HepG2 (cell line): ENCODE results near the gene KRI1. TPM values are rescaled to one million over a fixed set of nuclear protein-coding genes. Genes with fewer than 3 reads are reported as not detected.

Experiments
- ARID2 ChIP-seq: sonication (generic); formaldehyde crosslinking; IDR thresholded peaks from 2 replicates; pipeline ENCODE4 v1.8.1; 2022; ENCODE audit warnings: mild to moderate bottlenecking, missing genetic modification reagents, borderline replicate concordance
- CAMTA2 ChIP-seq: sonication (generic); formaldehyde crosslinking; IDR thresholded peaks from 2 replicates; pipeline ENCODE4 v1.4.0; 2020; ENCODE audit warnings: mild to moderate bottlenecking, missing genetic modification reagents, borderline replicate concordance
- EED ChIP-seq: sonication (generic); formaldehyde crosslinking; IDR thresholded peaks from 2 replicates; pipeline ENCODE4 v1.5.0; 2020; ENCODE audit warnings: mild to moderate bottlenecking, missing genetic modification reagents
- ELF4 ChIP-seq: sonication (generic); formaldehyde crosslinking; IDR thresholded peaks from 2 replicates; pipeline ENCODE4 v1.5.0; 2020; ENCODE audit warnings: missing genetic modification reagents, mild to moderate bottlenecking, moderate library complexity, borderline replicate concordance
- FOXA1 ChIP-seq, 2 experiments: fragments of 450-650 bp in 1 of 2; sonication (generic) in 1 of 2; formaldehyde crosslinking in 1 of 2; IDR thresholded peaks; 2 replicates each; pipeline versions ENCODE4 v1.4.0 to v1.6.1; 2016 to 2020; ENCODE audit warnings: missing genetic modification reagents in 1 of 2
- GTF2F1 ChIP-seq: fragments of 150-350 bp; IDR thresholded peaks from 2 replicates; pipeline ENCODE4 v1.6.1; 2014; ENCODE audit warnings: low read length
- HOXA9 ChIP-seq: sonication (generic); formaldehyde crosslinking; IDR thresholded peaks from 2 replicates; pipeline ENCODE4 v1.8.1; 2022; ENCODE audit warnings: missing genetic modification reagents, mild to moderate bottlenecking, moderate library complexity, borderline replicate concordance
- PLRG1 ChIP-seq: fragments of 450-650 bp; conservative IDR thresholded peaks from 2 replicates; pipeline ENCODE4 v1.6.1; 2016
- RBAK ChIP-seq: sonication (generic); formaldehyde crosslinking; IDR thresholded peaks from 2 replicates; pipeline ENCODE4 v1.5.1; 2020; ENCODE audit warnings: mild to moderate bottlenecking, missing genetic modification reagents
- SRF ChIP-seq: IDR thresholded peaks from 2 replicates; pipeline ENCODE4 v1.6.1; 2011; ENCODE audit warnings: mild to moderate bottlenecking, low read depth, low read length, moderate library complexity
- SRSF4 ChIP-seq: fragments of 200-400 bp; formaldehyde crosslinking; IDR thresholded peaks from one replicate; pipeline ENCODE4 v1.6.1; 2018; ENCODE audit warnings: mild to moderate bottlenecking, low read depth, low read length, moderate library complexity; ENCODE audit not compliant: poor library complexity, severe bottlenecking
- TBL1XR1 ChIP-seq: fragments of 150-350 bp; IDR thresholded peaks from 2 replicates; pipeline ENCODE4 v1.6.1; 2014; ENCODE audit warnings: borderline replicate concordance, low read length; ENCODE audit not compliant: partially characterized antibody
- TEAD2 ChIP-seq: sonication (generic); formaldehyde crosslinking; IDR thresholded peaks from 2 replicates; pipeline ENCODE4 v1.9.0; 2021; ENCODE audit warnings: missing genetic modification reagents
- ZBTB33 ChIP-seq: sonication (generic); formaldehyde crosslinking; IDR thresholded peaks from 2 replicates; pipeline ENCODE4 v1.4.0; 2020; ENCODE audit warnings: missing genetic modification reagents
- ZFP36 ChIP-seq: fragments of 150-350 bp; IDR thresholded peaks from 2 replicates; pipeline ENCODE4 v1.6.1; 2018; ENCODE audit warnings: borderline replicate concordance, low read length, low read depth; ENCODE audit not compliant: partially characterized antibody
- ZGPAT ChIP-seq: IDR thresholded peaks from 2 replicates; pipeline ENCODE4 v1.6.1; 2016; ENCODE audit warnings: mild to moderate bottlenecking
- ZIK1 ChIP-seq: sonication (generic); formaldehyde crosslinking; IDR thresholded peaks from 2 replicates; pipeline ENCODE4 v1.5.0; 2020; ENCODE audit warnings: mild to moderate bottlenecking, low read depth, missing genetic modification reagents, borderline replicate concordance
- ZNF225 ChIP-seq: sonication (generic); formaldehyde crosslinking; IDR thresholded peaks from 2 replicates; pipeline ENCODE4 v1.4.0; 2020; ENCODE audit warnings: mild to moderate bottlenecking, missing genetic modification reagents
- ZNF550 ChIP-seq: sonication (generic); formaldehyde crosslinking; IDR thresholded peaks from 2 replicates; pipeline ENCODE4 v1.4.0; 2020; ENCODE audit warnings: mild to moderate bottlenecking, missing genetic modification reagents, borderline replicate concordance
- polyA plus RNA-seq, 8 experiments: library from polyadenylated mRNA; depleted of rRNA in 3 of 8; stranded (reverse) in 7 of 8; unstranded in 1 of 8; fragments of >200 nt; fragmentation: Illumina TruSeq in 4 of 8; extraction: Trizol in 4 of 8; gene quantifications; 2 replicates each; pipeline versions ENCODE4 v1.2.1 to v1.2.3, GENCODE V29; 2011 to 2016; ENCODE audit warnings: low read depth in 4 of 8, missing spikeins in 1 of 8, mixed read lengths in 1 of 8; ENCODE audit not compliant: insufficient read depth in 1 of 8
- total RNA-seq, 5 experiments: library from RNA; depleted of rRNA; stranded (reverse); fragments of >200 nt; fragmentation: Illumina TruSeq; extraction: Trizol; gene quantifications; 2 replicates each; pipeline ENCODE4 v1.2.3, GENCODE V29; 2016; ENCODE audit warnings: low read depth in 1 of 5
- TF ChIP-seq, protein P1 (sequence below): sonication (generic); formaldehyde crosslinking; IDR thresholded peaks from 2 replicates; pipeline ENCODE4 v1.9.0; 2021; ENCODE audit warnings: mild to moderate bottlenecking, missing genetic modification reagents

KRI1 gene
- total and polyA plus RNA-seq, 2 of the 13 experiments (the other 11 are each of a cell fraction or from before 2014, with no cell fraction given), result 9.1 to 11.7 TPM

GRCh38 chr19:10505583-10506229 lies 60.1 kb downstream of the KRI1 start (continued):
- TF ChIP-seq ZGPAT (CRISPR knock-in tag), result no peak
- TF ChIP-seq SRF, result no peak
- no peak for TF ChIP-seq RBAK
- TF ChIP-seq SRSF4, result no peak
- TF ChIP-seq ELF4 (CRISPR knock-in tag), result no peak
- no peak for TF ChIP-seq TBL1XR1
- TF ChIP-seq ZNF550, result no peak
- TF ChIP-seq, protein P1, sequence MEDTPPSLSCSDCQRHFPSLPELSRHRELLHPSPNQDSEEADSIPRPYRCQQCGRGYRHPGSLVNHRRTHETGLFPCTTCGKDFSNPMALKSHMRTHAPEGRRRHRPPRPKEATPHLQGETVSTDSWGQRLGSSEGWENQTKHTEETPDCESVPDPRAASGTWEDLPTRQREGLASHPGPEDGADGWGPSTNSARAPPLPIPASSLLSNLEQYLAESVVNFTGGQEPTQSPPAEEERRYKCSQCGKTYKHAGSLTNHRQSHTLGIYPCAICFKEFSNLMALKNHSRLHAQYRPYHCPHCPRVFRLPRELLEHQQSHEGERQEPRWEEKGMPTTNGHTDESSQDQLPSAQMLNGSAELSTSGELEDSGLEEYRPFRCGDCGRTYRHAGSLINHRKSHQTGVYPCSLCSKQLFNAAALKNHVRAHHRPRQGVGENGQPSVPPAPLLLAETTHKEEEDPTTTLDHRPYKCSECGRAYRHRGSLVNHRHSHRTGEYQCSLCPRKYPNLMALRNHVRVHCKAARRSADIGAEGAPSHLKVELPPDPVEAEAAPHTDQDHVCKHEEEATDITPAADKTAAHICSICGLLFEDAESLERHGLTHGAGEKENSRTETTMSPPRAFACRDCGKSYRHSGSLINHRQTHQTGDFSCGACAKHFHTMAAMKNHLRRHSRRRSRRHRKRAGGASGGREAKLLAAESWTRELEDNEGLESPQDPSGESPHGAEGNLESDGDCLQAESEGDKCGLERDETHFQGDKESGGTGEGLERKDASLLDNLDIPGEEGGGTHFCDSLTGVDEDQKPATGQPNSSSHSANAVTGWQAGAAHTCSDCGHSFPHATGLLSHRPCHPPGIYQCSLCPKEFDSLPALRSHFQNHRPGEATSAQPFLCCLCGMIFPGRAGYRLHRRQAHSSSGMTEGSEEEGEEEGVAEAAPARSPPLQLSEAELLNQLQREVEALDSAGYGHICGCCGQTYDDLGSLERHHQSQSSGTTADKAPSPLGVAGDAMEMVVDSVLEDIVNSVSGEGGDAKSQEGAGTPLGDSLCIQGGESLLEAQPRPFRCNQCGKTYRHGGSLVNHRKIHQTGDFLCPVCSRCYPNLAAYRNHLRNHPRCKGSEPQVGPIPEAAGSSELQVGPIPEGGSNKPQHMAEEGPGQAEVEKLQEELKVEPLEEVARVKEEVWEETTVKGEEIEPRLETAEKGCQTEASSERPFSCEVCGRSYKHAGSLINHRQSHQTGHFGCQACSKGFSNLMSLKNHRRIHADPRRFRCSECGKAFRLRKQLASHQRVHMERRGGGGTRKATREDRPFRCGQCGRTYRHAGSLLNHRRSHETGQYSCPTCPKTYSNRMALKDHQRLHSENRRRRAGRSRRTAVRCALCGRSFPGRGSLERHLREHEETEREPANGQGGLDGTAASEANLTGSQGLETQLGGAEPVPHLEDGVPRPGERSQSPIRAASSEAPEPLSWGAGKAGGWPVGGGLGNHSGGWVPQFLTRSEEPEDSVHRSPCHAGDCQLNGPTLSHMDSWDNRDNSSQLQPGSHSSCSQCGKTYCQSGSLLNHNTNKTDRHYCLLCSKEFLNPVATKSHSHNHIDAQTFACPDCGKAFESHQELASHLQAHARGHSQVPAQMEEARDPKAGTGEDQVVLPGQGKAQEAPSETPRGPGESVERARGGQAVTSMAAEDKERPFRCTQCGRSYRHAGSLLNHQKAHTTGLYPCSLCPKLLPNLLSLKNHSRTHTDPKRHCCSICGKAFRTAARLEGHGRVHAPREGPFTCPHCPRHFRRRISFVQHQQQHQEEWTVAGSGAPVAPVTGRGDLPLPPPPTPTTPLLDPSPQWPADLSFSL (CRISPR knock-in tag), result no peak
- no peak for TF ChIP-seq ZIK1 (CRISPR knock-in tag)
- TF ChIP-seq EED (CRISPR knock-in tag), result no peak
- TF ChIP-seq ZNF225 (CRISPR knock-in tag), result no peak
- TF ChIP-seq HOXA9 (CRISPR knock-in tag), result no peak
- TF ChIP-seq ARID2 (CRISPR knock-in tag), result no peak
- no peak for TF ChIP-seq PLRG1
- TF ChIP-seq ZBTB33 (CRISPR knock-in tag), result peak; percentile 93
- TF ChIP-seq GTF2F1, result no peak
- no peak for TF ChIP-seq ZFP36
- TF ChIP-seq TEAD2 (CRISPR knock-in tag), result no peak
- no peak for TF ChIP-seq FOXA1 (IDR thresholded peaks at IDR 0.05)
- TF ChIP-seq FOXA1 (CRISPR knock-in tag; IDR thresholded peaks at IDR 0.05), result no peak
- no peak for TF ChIP-seq CAMTA2 (CRISPR knock-in tag)
